Gastroesophageal sphincter (tissue), 4 donors: ENCODE results near the gene PPP1R27. TPM values are rescaled to one million over a fixed set of nuclear protein-coding genes. Genes with fewer than 3 reads are reported as not detected.

Experiments used
- ATAC-seq: fragments of 150-250 bp; one replicate; pipeline ENCODE4 v1.9.1; 2016; ENCODE audit warnings: mild to moderate bottlenecking, moderate library complexity
- H3K27ac ChIP-seq, 4 donors: fragments of 200-600 bp; sonication (generic) in 3 of 4; 1 replicate in 3 of 4; 2 replicates in 1 of 4; pipeline ENCODE4 v1.5.1; 2016 to 2019
- H3K27me3 ChIP-seq: fragments of 200-600 bp; sonication (generic); one replicate; pipeline ENCODE4 v1.5.1; 2019
- H3K36me3 ChIP-seq, 2 donors: fragments of 200-600 bp; sonication (generic); one replicate each; pipeline ENCODE4 v1.5.1; 2019; ENCODE audit warnings: control low read depth in 1 of 2
- H3K4me1 ChIP-seq, 3 donors: fragments of 200-600 bp; sonication (generic); 1 replicate in 2 of 3; 2 replicates in 1 of 3; pipeline ENCODE4 v1.5.1; 2016 to 2019; ENCODE audit warnings: control low read depth in 2 of 3
- H3K4me3 ChIP-seq, 2 donors: fragments of 200-600 bp; sonication (generic); one replicate each; pipeline ENCODE4 v1.5.1; 2019; ENCODE audit warnings: mild to moderate bottlenecking in 1 of 2, moderate library complexity in 1 of 2
- H3K9me3 ChIP-seq, 3 donors: fragments of 200-600 bp; sonication (generic); one replicate each; pipeline ENCODE4 v1.5.1; 2017 to 2019; ENCODE audit warnings: control low read depth in 2 of 3
- CTCF ChIP-seq, 4 experiments: fragments of 200-600 bp in 2 of 4; fragments of 450-650 bp in 2 of 4; sonication (generic) in 1 of 4; IDR thresholded peaks; one replicate each; pipeline ENCODE4 v1.5.1; 2017 to 2019; ENCODE audit warnings: antibody characterized with exemption in 4 of 4, mild to moderate bottlenecking in 2 of 4, moderate library complexity in 2 of 4
- EP300 ChIP-seq: sonication (generic); formaldehyde crosslinking; IDR thresholded peaks from one replicate; pipeline ENCODE4 v1.6.1; 2017; ENCODE audit warnings: antibody characterized with exemption, mild to moderate bottlenecking
- POLR2A ChIP-seq, 2 donors: fragments of 450-650 bp; IDR thresholded peaks; one replicate each; pipeline ENCODE4 v1.6.1; 2017; ENCODE audit warnings: antibody characterized with exemption in 2 of 2, mild to moderate bottlenecking in 2 of 2, moderate library complexity in 1 of 2
- POLR2AphosphoS5 ChIP-seq: sonication (generic); formaldehyde crosslinking; IDR thresholded peaks from one replicate; pipeline ENCODE4 v1.6.1; 2017; ENCODE audit warnings: antibody characterized with exemption
- WGBS, 2 donors: methylation state at CpG; one replicate each; pipeline ENCODE4 v1.1.5; 2018; ENCODE audit warnings: low coverage in 1 of 2; 5-methylcytosine and 5-hydroxymethylcytosine counted together
- total RNA-seq, 4 donors: library from RNA; depleted of rRNA; stranded (reverse); fragments of >200 nt; gene quantifications; one replicate each; pipeline ENCODE4 v1.1.0, GENCODE V29; 2016

PPP1R27 gene
- total RNA-seq, 4 donors from 2014 or later: not detected

GRCh38 chr17:81814748-81815645 is 19.9 kb downstream of the PPP1R27 start:
- 20% methylated on average over 1 of the region's 24 CpGs; no CpG with 5 or more reads in 1 of the 2 donors for WGBS, 2 donors

GRCh38 chr17:81813861-81814683 is 20.8 kb downstream of the PPP1R27 start:
- H3K27me3 ChIP-seq: peaks cover 92% of the 10 kb centered on the region
- WGBS, 2 donors: 40% methylated on average over 1 of the region's 41 CpGs; no CpG with 5 or more reads in 1 of the 2 donors
- no peak overlapping the region for H3K27ac ChIP-seq
- H3K4me3 ChIP-seq: no peak overlapping the region
- TF ChIP-seq EP300 (no peak), POLR2A (IDR thresholded peaks at IDR 0.05) (no peak), POLR2AphosphoS5 (no peak), CTCF (IDR thresholded peaks at IDR 0.05) (no peak)
- no peaks in the 10 kb centered on the region for H3K36me3 ChIP-seq
- ATAC-seq: no peak
- H3K4me1 ChIP-seq: no peaks in the 10 kb centered on the region
- H3K9me3 ChIP-seq: no peaks in the 10 kb centered on the region

More at GRCh38 chr17:81814748-81815645, 19.9 kb downstream of the PPP1R27 start:
- H3K27ac ChIP-seq: no peak overlapping the region
- no peaks in the 10 kb centered on the region for H3K4me1 ChIP-seq
- TF ChIP-seq POLR2AphosphoS5: no peak
- TF ChIP-seq POLR2A (IDR thresholded peaks at IDR 0.05): no peak
- no peak for TF ChIP-seq CTCF (IDR thresholded peaks at IDR 0.05)
- no peak for TF ChIP-seq EP300
- no peak overlapping the region for H3K4me3 ChIP-seq
- no peaks in the 10 kb centered on the region for H3K9me3 ChIP-seq
- peaks cover 92% of the 10 kb centered on the region for H3K27me3 ChIP-seq
- H3K36me3 ChIP-seq: no peaks in the 10 kb centered on the region
- ATAC-seq: no peak

GRCh38 chr17:81813371-81813684 is 21.5 kb downstream of the PPP1R27 start:
- H3K27me3 ChIP-seq: peaks cover 95% of the 10 kb centered on the region

GRCh38 chr17:81812571-81813370 is 22.1 kb downstream of the PPP1R27 start:
- H3K4me1 ChIP-seq: no peaks in the 10 kb centered on the region
- H3K4me3 ChIP-seq: no peak overlapping the region
- no peaks in the 10 kb centered on the region for H3K36me3 ChIP-seq
- peaks cover 95% of the 10 kb centered on the region for H3K27me3 ChIP-seq
- 76% methylated on average over 9 of the region's 45 CpGs; no CpG with 5 or more reads in 1 of the 2 donors for WGBS, 2 donors
- ATAC-seq: no peak
- H3K27ac ChIP-seq: no peak overlapping the region
- TF ChIP-seq POLR2A (IDR thresholded peaks at IDR 0.05) (no peak), EP300 (no peak), POLR2AphosphoS5 (no peak), CTCF (IDR thresholded peaks at IDR 0.05) (no peak)
- no peaks in the 10 kb centered on the region for H3K9me3 ChIP-seq

More at GRCh38 chr17:81813371-81813684, 21.5 kb downstream of the PPP1R27 start:
- Histone ChIP-seq H3K9me3 (no peaks in the 10 kb centered on the region), H3K4me1 (no peaks in the 10 kb centered on the region), H3K36me3 (no peaks in the 10 kb centered on the region), H3K4me3 (no peak overlapping the region), H3K27ac (no peak overlapping the region)
- ATAC-seq: no peak
- no peak for TF ChIP-seq CTCF (IDR thresholded peaks at IDR 0.05)
- no peak for TF ChIP-seq EP300
- no peak for TF ChIP-seq POLR2A (IDR thresholded peaks at IDR 0.05)
- no peak for TF ChIP-seq POLR2AphosphoS5
- 94% methylated on average over 7 of the region's 15 CpGs; no CpG with 5 or more reads in 1 of the 2 donors for WGBS, 2 donors
